EH (cell line): ENCODE data around the gene ALDH3A1.

Source experiments
- DNase-seq: peaks from one replicate; pipeline ENCODE4 v3.0.0-alpha.2; 2015; ENCODE audit warnings: low read depth

ALDH3A1 gene

GRCh38 chr17:19740933-19741332, 7.2 kb downstream of the ALDH3A1 start:
- no peak for DNase-seq

GRCh38 chr17:19739241-19740201, 8.6 kb downstream of the ALDH3A1 start:
- DNase-seq, result no peak

GRCh38 chr17:19738757-19739156, 9.3 kb downstream of the ALDH3A1 start:
- DNase-seq, result no peak

GRCh38 chr17:19738073-19738449, 10.0 kb downstream of the ALDH3A1 start:
- no peak for DNase-seq

- DNase-seq, result no peak
Measured at GRCh38 chr17:19737305-19738072, 10.6 kb downstream of the ALDH3A1 start.

- DNase-seq, result no peak
Measured at GRCh38 chr17:19736071-19736470, 12.0 kb downstream of the ALDH3A1 start.

GRCh38 chr17:19733953-19734526, 14.1 kb downstream of the ALDH3A1 start:
- no peak for DNase-seq

- no peak for DNase-seq
Measured at GRCh38 chr17:19731626-19732025, 16.5 kb downstream of the ALDH3A1 start.

GRCh38 chr17:19730843-19731242, 17.3 kb downstream of the ALDH3A1 start:
- no peak for DNase-seq

- no peak for DNase-seq
Measured at GRCh38 chr17:19729900-19730299, 18.2 kb downstream of the ALDH3A1 start.

GRCh38 chr17:19728084-19728495, 20.0 kb downstream of the ALDH3A1 start:
- peak; percentile 83 for DNase-seq

- DNase-seq, result peak; percentile 58
Measured at GRCh38 chr17:19727501-19728078, 20.5 kb downstream of the ALDH3A1 start.

GRCh38 chr17:19726631-19727376, 21.3 kb downstream of the ALDH3A1 start:
- DNase-seq, result no peak

GRCh38 chr17:19725486-19725885, 22.6 kb downstream of the ALDH3A1 start:
- DNase-seq, result no peak

GRCh38 chr17:19724501-19725420, 23.3 kb downstream of the ALDH3A1 start:
- DNase-seq, result no peak

GRCh38 chr17:19723964-19724363, 24.1 kb downstream of the ALDH3A1 start:
- no peak for DNase-seq

- no peak for DNase-seq
Measured at GRCh38 chr17:19720631-19721426, 27.3 kb downstream of the ALDH3A1 start.

GRCh38 chr17:19720210-19720475, 28.0 kb downstream of the ALDH3A1 start:
- no peak for DNase-seq

- no peak for DNase-seq
Measured at GRCh38 chr17:19719355-19720209, 28.5 kb downstream of the ALDH3A1 start.
